Upper lobe of right lung (tissue), 1 donor: ENCODE results near the gene TSHR. TPM values are rescaled to one million over a fixed set of nuclear protein-coding genes. Genes with fewer than 3 reads are reported as not detected.

ENCODE experiments used
- ATAC-seq: fragments of 200-7000 bp; cut with Tn5 transposase; one replicate; pipeline ENCODE4 v1.9.1; 2020; ENCODE audit warnings: mild to moderate bottlenecking, moderate library complexity
- DNase-seq: peaks from one replicate; pipeline ENCODE4 v3.0.0-alpha.2; 2020
- H3K27ac ChIP-seq: fragments of 200-600 bp; one replicate; pipeline ENCODE4 v1.8.0; 2022
- H3K27me3 ChIP-seq: fragments of 200-600 bp; one replicate; pipeline ENCODE4 v1.8.0; 2022; ENCODE audit warnings: mild to moderate bottlenecking
- H3K36me3 ChIP-seq: fragments of 200-600 bp; one replicate; pipeline ENCODE4 v1.8.0; 2022
- H3K4me1 ChIP-seq: fragments of 200-600 bp; one replicate; pipeline ENCODE4 v1.8.0; 2022
- H3K4me3 ChIP-seq: fragments of 200-600 bp; one replicate; pipeline ENCODE4 v1.8.0; 2022; ENCODE audit warnings: mild to moderate bottlenecking
- H3K9me3 ChIP-seq: fragments of 200-600 bp; one replicate; pipeline ENCODE4 v1.8.0; 2022
- CTCF ChIP-seq: fragments of 200-600 bp; IDR thresholded peaks from one replicate; pipeline ENCODE4 v1.8.0; 2022; ENCODE audit warnings: antibody characterized with exemption
- intact Hi-C: fragments of 100-400 bp; cut with DNase I; formaldehyde crosslinking; loops from one replicate; pipeline ENCODE4 v1.11.0; 2022
- total RNA-seq: library from RNA; stranded (reverse); fragmentation: NEBNext Ultra II Directional; extraction: Animal tissue kit (Norgen Biotek cat#: 25700); gene quantifications from one replicate; pipeline ENCODE4 v1.2.1, GENCODE V29; 2021
- donor health status: DM: no; HTN: yes; CAD: no; lungs with severe emphysema.

Gene TSHR
- total RNA-seq, 1 donor from 2014 or later, result not detected

GRCh38 chr14:81172881-81173280, 217.5 kb downstream of the TSHR start:
- H3K4me3 ChIP-seq, result no peak overlapping the region
- intact Hi-C loops, result no loop called here
- H3K27ac ChIP-seq, result no peak overlapping the region
- no peaks in the 10 kb centered on the region for H3K36me3 ChIP-seq
- peaks cover 28% of the 10 kb centered on the region for H3K4me1 ChIP-seq
- no peak for TF ChIP-seq CTCF
- ATAC-seq (no peak), DNase-seq (no peak)
- H3K9me3 ChIP-seq, result no peaks in the 10 kb centered on the region
- no peaks in the 10 kb centered on the region for H3K27me3 ChIP-seq

DNA sequence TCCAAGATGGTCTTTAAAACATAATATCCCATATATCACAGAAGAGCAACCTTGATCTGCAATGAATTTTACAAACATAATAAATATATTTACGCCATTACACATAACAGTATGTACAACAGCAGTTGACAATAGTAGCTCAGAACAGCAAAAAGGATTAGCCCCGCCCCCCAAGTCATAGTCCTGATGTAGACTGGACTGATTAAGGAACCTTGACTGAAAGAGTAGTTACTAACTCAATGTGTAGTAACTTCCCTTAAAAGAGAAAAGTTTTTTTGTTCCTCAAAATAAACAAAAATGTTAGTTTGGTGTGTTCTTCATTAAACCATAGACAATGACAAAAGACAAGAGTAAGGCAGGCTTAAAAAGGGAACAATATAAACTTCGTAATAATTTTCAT, 220.8 kb downstream of the TSHR start:
- H3K4me3 ChIP-seq, result no peak overlapping the region
- TF ChIP-seq CTCF, result no peak
- H3K4me1 ChIP-seq, result peaks cover 15% of the 10 kb centered on the region
- H3K27ac ChIP-seq, result peak overlapping the region; percentile 55
- no peaks in the 10 kb centered on the region for H3K9me3 ChIP-seq
- no peaks in the 10 kb centered on the region for H3K27me3 ChIP-seq
- H3K36me3 ChIP-seq, result peaks cover 12% of the 10 kb centered on the region
- DNase-seq, result no peak
- intact Hi-C loops, result no loop called here
- peak; percentile 87 for ATAC-seq

GRCh38 chr14:81177225-81177624, 221.8 kb downstream of the TSHR start:
- Histone ChIP-seq H3K27ac (peak overlapping the region; percentile 55), H3K9me3 (no peaks in the 10 kb centered on the region), H3K27me3 (no peaks in the 10 kb centered on the region), H3K4me3 (peak overlapping the region; percentile 17), H3K36me3 (peaks cover 17% of the 10 kb centered on the region), H3K4me1 (peaks cover 14% of the 10 kb centered on the region)
- TF ChIP-seq CTCF, result no peak
- no peak for DNase-seq
- ATAC-seq, result no peak
- intact Hi-C loops, result no loop called here

DNA sequence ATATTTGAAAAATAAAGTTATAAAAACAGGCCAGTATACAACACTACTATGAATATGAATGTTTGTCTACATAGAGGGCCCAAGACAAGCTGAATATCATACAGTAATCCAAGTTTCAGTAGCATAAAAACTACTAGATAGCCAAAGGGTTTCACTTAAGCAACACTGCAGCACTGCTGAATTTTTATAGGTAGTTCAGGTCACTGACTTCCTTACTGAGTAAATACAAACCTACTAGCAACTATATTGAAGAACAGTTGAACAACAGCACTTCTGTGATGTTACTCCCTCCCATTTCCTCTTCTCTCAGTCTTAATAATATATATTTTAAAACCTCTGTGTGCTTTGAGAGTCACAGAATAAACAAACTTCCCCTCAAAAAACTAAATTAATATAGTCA, 222.6 kb downstream of the TSHR start:
- Histone ChIP-seq H3K36me3 (peaks cover 19% of the 10 kb centered on the region), H3K4me1 (peaks cover 14% of the 10 kb centered on the region), H3K9me3 (no peaks in the 10 kb centered on the region), H3K27ac (peak overlapping the region; percentile 55), H3K4me3 (no peak overlapping the region), H3K27me3 (no peaks in the 10 kb centered on the region)
- intact Hi-C loops, result no loop called here
- DNase-seq (no peak), ATAC-seq (peak; percentile 41)
- TF ChIP-seq CTCF, result no peak

DNA sequence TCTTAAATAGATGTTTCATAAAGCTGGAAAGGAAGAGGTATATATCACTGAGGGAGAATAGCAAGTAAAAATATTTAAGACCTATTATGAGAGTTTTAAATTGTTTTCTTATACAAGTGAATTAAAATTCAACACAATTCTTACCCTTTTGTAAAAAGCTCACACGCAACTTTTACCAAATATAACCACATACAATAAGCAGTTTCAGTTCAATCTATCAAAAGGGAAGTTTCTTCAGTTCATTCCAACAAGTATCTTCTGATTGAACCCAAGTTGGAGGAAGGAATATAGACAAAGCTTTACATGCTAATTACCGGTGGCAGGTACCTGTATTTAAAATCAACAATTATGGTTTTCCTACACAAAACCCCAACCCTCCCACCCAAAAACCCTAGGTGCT, 224.2 kb downstream of the TSHR start:
- H3K9me3 ChIP-seq, result no peaks in the 10 kb centered on the region
- peaks cover 22% of the 10 kb centered on the region for H3K36me3 ChIP-seq
- no peak for DNase-seq
- no peak overlapping the region for H3K27ac ChIP-seq
- no peak for TF ChIP-seq CTCF
- peaks cover 14% of the 10 kb centered on the region for H3K4me1 ChIP-seq
- no peak for ATAC-seq
- no peaks in the 10 kb centered on the region for H3K27me3 ChIP-seq
- intact Hi-C loops, result no loop called here
- no peak overlapping the region for H3K4me3 ChIP-seq

GRCh38 chr14:81187832-81188522, 232.6 kb downstream of the TSHR start:
- no peaks in the 10 kb centered on the region for H3K9me3 ChIP-seq
- H3K36me3 ChIP-seq, result peaks cover 59% of the 10 kb centered on the region
- no peaks in the 10 kb centered on the region for H3K4me1 ChIP-seq
- no peaks in the 10 kb centered on the region for H3K27me3 ChIP-seq
- no peak for ATAC-seq
- no peak overlapping the region for H3K27ac ChIP-seq
- TF ChIP-seq CTCF, result no peak
- intact Hi-C loops, result no loop called here
- DNase-seq, result no peak
- no peak overlapping the region for H3K4me3 ChIP-seq
